ENCODE measurements around the gene LILRB2.
"Not testable (repeated sequence)": the region's sequence is repeated elsewhere in the genome, so short reads cannot be mapped to it uniquely, and the experiment has no call there.

GRCh38 chr19:54280441-54280840 lies 469 bp downstream of the LILRB2 start:
- TF ChIP-seq, protein P1, sequence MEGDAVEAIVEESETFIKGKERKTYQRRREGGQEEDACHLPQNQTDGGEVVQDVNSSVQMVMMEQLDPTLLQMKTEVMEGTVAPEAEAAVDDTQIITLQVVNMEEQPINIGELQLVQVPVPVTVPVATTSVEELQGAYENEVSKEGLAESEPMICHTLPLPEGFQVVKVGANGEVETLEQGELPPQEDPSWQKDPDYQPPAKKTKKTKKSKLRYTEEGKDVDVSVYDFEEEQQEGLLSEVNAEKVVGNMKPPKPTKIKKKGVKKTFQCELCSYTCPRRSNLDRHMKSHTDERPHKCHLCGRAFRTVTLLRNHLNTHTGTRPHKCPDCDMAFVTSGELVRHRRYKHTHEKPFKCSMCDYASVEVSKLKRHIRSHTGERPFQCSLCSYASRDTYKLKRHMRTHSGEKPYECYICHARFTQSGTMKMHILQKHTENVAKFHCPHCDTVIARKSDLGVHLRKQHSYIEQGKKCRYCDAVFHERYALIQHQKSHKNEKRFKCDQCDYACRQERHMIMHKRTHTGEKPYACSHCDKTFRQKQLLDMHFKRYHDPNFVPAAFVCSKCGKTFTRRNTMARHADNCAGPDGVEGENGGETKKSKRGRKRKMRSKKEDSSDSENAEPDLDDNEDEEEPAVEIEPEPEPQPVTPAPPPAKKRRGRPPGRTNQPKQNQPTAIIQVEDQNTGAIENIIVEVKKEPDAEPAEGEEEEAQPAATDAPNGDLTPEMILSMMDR (IDR thresholded peaks at IDR 0.05) = not testable (repeated sequence)
- TF ChIP-seq EZH2 (IDR thresholded peaks at IDR 0.05; ENCODE audit: borderline replicate concordance, insufficient read depth, low read depth, low read length, poor library complexity, severe bottlenecking) = not testable (repeated sequence)
